ENCODE measurements around the gene ILRUN. TPM values are rescaled to one million over a fixed set of nuclear protein-coding genes. Genes with fewer than 3 reads are reported as not detected.
A peak's percentile ranks its signal among the peaks of the same experiment; 100 is the strongest.
"Not testable (repeated sequence)": the region's sequence is repeated elsewhere in the genome, so short reads cannot be mapped to it uniquely, and the experiment has no call there.

Gene ILRUN
- total RNA-seq, 1 experiment from 2014 or later = 64.6 TPM

DNA sequence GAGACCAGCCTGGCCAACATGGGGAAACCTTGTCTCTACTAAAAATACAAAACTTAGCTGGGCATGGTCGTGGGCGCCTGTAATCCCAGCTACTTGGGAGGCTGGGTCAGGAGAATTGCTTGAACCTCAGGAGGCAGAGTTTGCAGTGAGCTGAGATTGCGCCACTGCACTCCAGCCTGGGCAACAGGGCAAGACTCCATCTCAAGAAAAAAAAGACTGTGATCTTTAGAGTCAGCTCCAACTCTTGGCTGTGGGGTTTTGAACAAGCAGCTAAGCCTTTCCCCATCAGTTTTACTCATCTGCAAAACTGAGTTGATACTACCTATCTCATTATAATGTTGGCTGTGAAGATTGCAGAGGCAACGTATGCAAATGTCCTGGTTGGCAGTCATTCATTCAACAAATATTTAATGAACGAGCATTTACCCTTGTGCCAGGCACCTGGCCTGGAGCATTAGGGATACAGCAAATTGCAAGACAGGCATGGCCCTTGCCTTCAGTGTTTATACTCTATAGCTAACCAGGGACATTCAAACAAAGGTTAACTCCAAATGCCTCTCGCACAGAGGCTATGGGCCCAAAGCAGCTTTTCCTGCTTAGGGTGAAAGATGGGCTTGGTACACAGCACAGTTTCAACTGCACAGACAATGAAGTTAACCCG lies 37.8 kb downstream of the ILRUN start:
- H3K9me3 Mint-ChIP-seq = no peaks in the 10 kb centered on the region

DNA sequence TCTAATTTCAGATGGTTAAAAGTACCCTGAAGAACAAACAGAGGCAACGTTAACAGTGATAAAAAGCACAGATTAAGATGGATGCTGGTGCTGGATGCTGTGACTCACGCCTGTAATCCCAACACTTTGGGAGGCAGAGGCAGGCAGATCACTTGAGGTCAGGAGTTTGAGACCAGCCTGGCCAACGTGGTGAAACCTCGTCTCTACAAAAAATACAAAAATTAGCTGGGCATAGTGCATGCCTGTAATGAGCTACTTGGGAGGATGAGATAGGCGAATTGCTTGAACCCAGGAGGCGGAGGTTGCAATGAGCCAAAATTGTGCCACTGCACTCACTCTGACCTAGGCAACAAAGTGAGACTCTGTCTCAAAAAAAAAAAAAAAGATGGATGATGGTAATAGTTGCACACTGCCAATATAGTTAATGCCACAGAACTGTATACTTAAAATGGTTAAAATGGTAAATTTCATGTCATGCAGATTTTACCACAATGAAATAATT lies 38.5 kb downstream of the ILRUN start:
- not testable (repeated sequence) for H3K4me1 ChIP-seq (ENCODE audit: insufficient read depth, low read length); H2BK120ac ChIP-seq (ENCODE audit: low read depth, low read length, poor library complexity, severe bottlenecking); H4K5ac ChIP-seq (ENCODE audit: insufficient read length, low read depth, low read length); H3K4ac ChIP-seq (ENCODE audit: low read depth, low read length); H3K56ac ChIP-seq (ENCODE audit: insufficient read length, low read depth, low read length); H3K27me3 ChIP-seq (ENCODE audit: insufficient read depth, low read length); H3K27ac ChIP-seq (ENCODE audit: insufficient read length, low read depth, low read length); H4K91ac ChIP-seq (ENCODE audit: insufficient read length, low read depth, low read length); H3K9me3 Mint-ChIP-seq; H3K79me1 ChIP-seq (ENCODE audit: insufficient read depth, low read depth, low read length, poor library complexity, severe bottlenecking); H3K14ac ChIP-seq (ENCODE audit: insufficient read depth, low read length); H3K4me2 ChIP-seq (ENCODE audit: insufficient read depth, insufficient read length, low read length); H3K27me3 Mint-ChIP-seq (ENCODE audit: low read depth); H2BK5ac ChIP-seq (ENCODE audit: insufficient read length, low read length); H3T11ph ChIP-seq (ENCODE audit: low read length); H3K23me2 ChIP-seq (ENCODE audit: insufficient read length, low read depth, low read length, poor library complexity, severe bottlenecking); H3K18ac ChIP-seq (ENCODE audit: insufficient read length, low read depth, low read length); H2AFZ ChIP-seq (ENCODE audit: low read length); H2BK20ac ChIP-seq (ENCODE audit: low read depth, low read length, poor library complexity, severe bottlenecking); H3K4me3 Mint-ChIP-seq; H3K9me3 ChIP-seq (ENCODE audit: control insufficient read depth, low read depth, low read length); H2AK5ac ChIP-seq (ENCODE audit: insufficient read length, low read length); DNase-seq; H3K23ac ChIP-seq (ENCODE audit: insufficient read length, low read depth, low read length); H3K79me2 ChIP-seq (ENCODE audit: insufficient read depth, low read length); H2BK15ac ChIP-seq (ENCODE audit: low read depth, low read length); H4K8ac ChIP-seq (replicated peaks; ENCODE audit: insufficient read length, low read depth, low read length); H3K9ac ChIP-seq (ENCODE audit: extremely low read depth, insufficient read length, low read length); H2BK12ac ChIP-seq (ENCODE audit: insufficient read length, low read depth, low read length); H4K20me1 ChIP-seq (ENCODE audit: control insufficient read depth, insufficient read depth, insufficient read length)
- no CpG with 5 or more reads among the region's 6 CpGs for WGBS (ENCODE audit: extremely low coverage, insufficient read length, low lambda C conversion rate)
- H3K4me1 Mint-ChIP-seq = peaks cover 19 to 22% of the 10 kb centered on the region in 2 experiments
- peak overlapping the region in 2 of 3 experiments; percentile 80 to 81; a peak in 4 of 7 replicates for H3K27ac Mint-ChIP-seq
- H3K36me3 Mint-ChIP-seq (ENCODE audit: insufficient read depth in 1 of 3, low read depth in 3 of 3) = peaks cover 4 to 11% (median 8%) of the 10 kb centered on the region in 3 experiments; a peak in 5 of 7 replicates

More for the DNA sequence above, 37.8 kb downstream of the ILRUN start:
- H3K56ac ChIP-seq (ENCODE audit: insufficient read length, low read depth, low read length) = no peak overlapping the region
- H3K79me2 ChIP-seq (ENCODE audit: insufficient read depth, low read length) = no peaks in the 10 kb centered on the region; the same call in 1 of the 2 replicates
- H2AFZ ChIP-seq (ENCODE audit: low read length) = no peak overlapping the region
- H2BK15ac ChIP-seq (ENCODE audit: low read depth, low read length) = no peak overlapping the region
- no peak overlapping the region for H3K9ac ChIP-seq (ENCODE audit: extremely low read depth, insufficient read length, low read length)
- H2AK5ac ChIP-seq (ENCODE audit: insufficient read length, low read length) = no peak overlapping the region
- no peak overlapping the region for H3T11ph ChIP-seq (ENCODE audit: low read length)
- no peak overlapping the region for H4K91ac ChIP-seq (ENCODE audit: insufficient read length, low read depth, low read length)
- peaks cover 4 to 6% (median 4%) of the 10 kb centered on the region in 3 experiments; a peak in 5 of 7 replicates for H3K36me3 Mint-ChIP-seq (ENCODE audit: insufficient read depth in 1 of 3, low read depth in 3 of 3)
- peaks cover 21 to 22% of the 10 kb centered on the region in 2 experiments for H3K4me1 Mint-ChIP-seq
- WGBS (ENCODE audit: extremely low coverage, insufficient read length, low lambda C conversion rate) = no CpG with 5 or more reads among the region's 7 CpGs
- no peak overlapping the region for H2BK5ac ChIP-seq (ENCODE audit: insufficient read length, low read length)
- peak overlapping the region in 2 of 3 experiments; percentile 65 to 76; a peak in 2 of 7 replicates for H3K27ac Mint-ChIP-seq
- H2BK12ac ChIP-seq (ENCODE audit: insufficient read length, low read depth, low read length) = no peak overlapping the region
- H3K27me3 Mint-ChIP-seq (ENCODE audit: low read depth) = no peaks in the 10 kb centered on the region
- no peak for TF ChIP-seq CTCF (conservative IDR thresholded peaks at IDR 0.05)
- no peak overlapping the region for H3K27ac ChIP-seq (ENCODE audit: insufficient read length, low read depth, low read length)
- H3K4me3 Mint-ChIP-seq = no peak overlapping the region
- no peak overlapping the region for H4K5ac ChIP-seq (ENCODE audit: insufficient read length, low read depth, low read length)
- no peak overlapping the region for H3K14ac ChIP-seq (ENCODE audit: insufficient read depth, low read length)
- H3K23me2 ChIP-seq (ENCODE audit: insufficient read length, low read depth, low read length, poor library complexity, severe bottlenecking) = no peaks in the 10 kb centered on the region
- no peak overlapping the region for H4K8ac ChIP-seq (replicated peaks; ENCODE audit: insufficient read length, low read depth, low read length)
- H3K4me1 ChIP-seq (ENCODE audit: insufficient read depth, low read length) = peaks cover 8% of the 10 kb centered on the region; the same call in 1 of the 2 replicates
- DNase-seq = no peak
- H3K23ac ChIP-seq (ENCODE audit: insufficient read length, low read depth, low read length) = no peak overlapping the region
- H3K79me1 ChIP-seq (ENCODE audit: insufficient read depth, low read depth, low read length, poor library complexity, severe bottlenecking) = peaks cover 8% of the 10 kb centered on the region
- no peak overlapping the region for H3K18ac ChIP-seq (ENCODE audit: insufficient read length, low read depth, low read length)
- H3K4ac ChIP-seq (ENCODE audit: low read depth, low read length) = no peak overlapping the region
- H3K27me3 ChIP-seq (ENCODE audit: insufficient read depth, low read length) = no peaks in the 10 kb centered on the region
- no peak overlapping the region for H2BK120ac ChIP-seq (ENCODE audit: low read depth, low read length, poor library complexity, severe bottlenecking)
- no peak overlapping the region for H2BK20ac ChIP-seq (ENCODE audit: low read depth, low read length, poor library complexity, severe bottlenecking)
- H3K9me3 ChIP-seq (ENCODE audit: control insufficient read depth, low read depth, low read length) = no peaks in the 10 kb centered on the region
- H4K20me1 ChIP-seq (ENCODE audit: control insufficient read depth, insufficient read depth, insufficient read length) = no peaks in the 10 kb centered on the region
- H3K4me2 ChIP-seq (ENCODE audit: insufficient read depth, insufficient read length, low read length) = no peak overlapping the region
